NB4 (cell line): ENCODE measurements around the gene SMPD3.

Source experiments
- DNase-seq: peaks from one replicate; pipeline ENCODE4 v3.0.0; 2010; ENCODE audit warnings: low read depth
- H3K4me3 ChIP-seq: one replicate; pipeline ENCODE4 v1.5.1; 2011; ENCODE audit warnings: mild to moderate bottlenecking, low read depth, low read length, moderate library complexity
- CTCF ChIP-seq: IDR thresholded peaks from one replicate; pipeline ENCODE4 v1.5.1; 2012; ENCODE audit warnings: low read depth, low read length
- MAX ChIP-seq: IDR thresholded peaks from 2 replicates; pipeline ENCODE4 v1.6.1; 2011; ENCODE audit warnings: low read depth, low read length
- MYC ChIP-seq: IDR thresholded peaks from 2 replicates; pipeline ENCODE4 v1.6.1; 2011; ENCODE audit warnings: low read depth, low read length
- POLR2A ChIP-seq: IDR thresholded peaks from 2 replicates; pipeline ENCODE4 v1.6.1; 2011; ENCODE audit warnings: mild to moderate bottlenecking; ENCODE audit not compliant: insufficient read length; ENCODE audit errors: extremely low read depth

Gene SMPD3

GRCh38 chr16:68368301-68368888 is 79.9 kb downstream of the SMPD3 start:
- no peak for TF ChIP-seq MAX
- TF ChIP-seq POLR2A, result no peak
- TF ChIP-seq CTCF, result no peak
- no peak for TF ChIP-seq MYC
- H3K4me3 ChIP-seq, result no peak overlapping the region
- no peak for DNase-seq

GRCh38 chr16:68367891-68368290 is 80.4 kb downstream of the SMPD3 start:
- no peak for DNase-seq
- no peak overlapping the region for H3K4me3 ChIP-seq
- TF ChIP-seq POLR2A (no peak), CTCF (no peak), MAX (no peak), MYC (no peak)

GRCh38 chr16:68367440-68367839 is 80.9 kb downstream of the SMPD3 start:
- TF ChIP-seq MYC (no peak), MAX (no peak), POLR2A (no peak), CTCF (no peak)
- no peak for DNase-seq
- H3K4me3 ChIP-seq, result no peak overlapping the region

GRCh38 chr16:68367030-68367429 is 81.3 kb downstream of the SMPD3 start:
- no peak for TF ChIP-seq MYC
- peak; percentile 16 for TF ChIP-seq CTCF
- H3K4me3 ChIP-seq, result no peak overlapping the region
- peak; percentile 87 for DNase-seq

GRCh38 chr16:68366062-68366461 is 82.2 kb downstream of the SMPD3 start:
- TF ChIP-seq MYC (no peak), CTCF (no peak), MAX (no peak), POLR2A (no peak)
- no peak for DNase-seq

GRCh38 chr16:68365167-68365817 is 83.0 kb downstream of the SMPD3 start:
- H3K4me3 ChIP-seq, result no peak overlapping the region
- TF ChIP-seq POLR2A, result no peak
- peak; percentile 62 for TF ChIP-seq MYC
- TF ChIP-seq MAX, result peak; percentile 55
- TF ChIP-seq CTCF, result no peak
- DNase-seq, result peak; percentile 88

More at GRCh38 chr16:68366062-68366461, 82.2 kb downstream of the SMPD3 start:
- H3K4me3 ChIP-seq, result no peak overlapping the region
